GM12875 (cell line): Measurements from ENCODE around the gene TNNT3.

ENCODE experiments used
- H3K4me3 ChIP-seq: one replicate; pipeline ENCODE4 v1.5.1; 2011; ENCODE audit warnings: low read depth, low read length, control low read depth
- CTCF ChIP-seq: IDR thresholded peaks from 2 replicates; pipeline ENCODE4 v1.5.1; 2011; ENCODE audit warnings: low read depth, mild to moderate bottlenecking, control low read depth, inconsistent platforms, low read length, moderate library complexity, borderline replicate concordance; ENCODE audit not compliant: insufficient read depth

TNNT3 gene

GRCh38 chr11:1967641-1968225 lies 48.2 kb downstream of the TNNT3 start:
- TF ChIP-seq CTCF = no peak
- no peak overlapping the region for H3K4me3 ChIP-seq

- TF ChIP-seq CTCF = no peak
- H3K4me3 ChIP-seq = no peak overlapping the region
Measured at GRCh38 chr11:1968454-1969002, 49.0 kb downstream of the TNNT3 start.

GRCh38 chr11:1969035-1969434 lies 49.5 kb downstream of the TNNT3 start:
- no peak overlapping the region for H3K4me3 ChIP-seq
- no peak for TF ChIP-seq CTCF

GRCh38 chr11:1969776-1970175 lies 50.3 kb downstream of the TNNT3 start:
- no peak overlapping the region for H3K4me3 ChIP-seq
- TF ChIP-seq CTCF = no peak

GRCh38 chr11:1970956-1971355 lies 51.5 kb downstream of the TNNT3 start:
- no peak for TF ChIP-seq CTCF
- H3K4me3 ChIP-seq = no peak overlapping the region

- no peak for TF ChIP-seq CTCF
- no peak overlapping the region for H3K4me3 ChIP-seq
Measured at GRCh38 chr11:1975185-1975584, 55.7 kb downstream of the TNNT3 start.

- H3K4me3 ChIP-seq = no peak overlapping the region
- no peak for TF ChIP-seq CTCF
Measured at GRCh38 chr11:1978720-1979473, 59.4 kb downstream of the TNNT3 start.
